Lower leg skin (tissue), 3 donors: ENCODE data around the gene ERVMER34-1.

ENCODE experiments used
- CTCF ChIP-seq, 3 donors: fragments of 450-650 bp; IDR thresholded peaks; one replicate each; pipeline ENCODE4 v1.5.1; 2016; ENCODE audit warnings: antibody characterized with exemption in 3 of 3, mild to moderate bottlenecking in 3 of 3, moderate library complexity in 2 of 3
- POLR2A ChIP-seq, 2 donors: fragments of 450-650 bp; IDR thresholded peaks; one replicate each; pipeline ENCODE4 v1.6.1; 2016 to 2017; ENCODE audit warnings: antibody characterized with exemption in 2 of 2, mild to moderate bottlenecking in 1 of 2, moderate library complexity in 1 of 2

GRCh38 chr4:52780206-52780605 lies 29.0 kb upstream of the ERVMER34-1 start:
- no peak for TF ChIP-seq CTCF (IDR thresholded peaks at IDR 0.05)
- TF ChIP-seq POLR2A (IDR thresholded peaks at IDR 0.05) = no peak
